Glutamatergic neuron (in vitro differentiated cells): ENCODE data around the gene SF3B2. TPM values are rescaled to one million over a fixed set of nuclear protein-coding genes. Genes with fewer than 3 reads are reported as not detected.
A peak's percentile ranks its signal among the peaks of the same experiment; 100 is the strongest.

Source experiments
- DNase-seq: peaks from one replicate; pipeline ENCODE4 v3.0.0; 2022
- H3K27ac Mint-ChIP-seq: one replicate; pipeline ENCODE4 v1.8.0; 2020; ENCODE audit warnings: mild to moderate bottlenecking, mixed read lengths, inconsistent platforms; ENCODE audit not compliant: unreplicated experiment
- H3K27me3 Mint-ChIP-seq: one replicate; pipeline ENCODE4 v1.8.0; 2020; ENCODE audit warnings: mild to moderate bottlenecking, moderate library complexity, mixed read lengths, inconsistent platforms; ENCODE audit not compliant: unreplicated experiment
- H3K36me3 Mint-ChIP-seq: one replicate; pipeline ENCODE4 v1.8.0; 2020; ENCODE audit warnings: mild to moderate bottlenecking, mixed read lengths, inconsistent platforms; ENCODE audit not compliant: unreplicated experiment
- H3K4me1 Mint-ChIP-seq: one replicate; pipeline ENCODE4 v1.8.0; 2020; ENCODE audit warnings: mild to moderate bottlenecking, low read depth, mixed read lengths, inconsistent platforms; ENCODE audit not compliant: unreplicated experiment
- H3K4me3 Mint-ChIP-seq: one replicate; pipeline ENCODE4 v1.8.0; 2020; ENCODE audit warnings: mild to moderate bottlenecking, mixed read lengths, inconsistent platforms; ENCODE audit not compliant: unreplicated experiment
- H3K9me3 Mint-ChIP-seq: one replicate; pipeline ENCODE4 v1.8.0; 2020; ENCODE audit warnings: mild to moderate bottlenecking, moderate library complexity, mixed read lengths, inconsistent platforms; ENCODE audit not compliant: unreplicated experiment
- total RNA-seq: library from RNA; stranded (reverse); fragmentation: NEBNext Ultra II Directional; extraction: Animal tissue kit (Norgen Biotek cat#: 25700); gene quantifications from one replicate; pipeline ENCODE4 v1.2.1, GENCODE V29; 2021; ENCODE audit not compliant: unreplicated experiment
- TF ChIP-seq, protein P1 (sequence below): fragments of 200-600 bp; sonication (generic); IDR thresholded peaks from one replicate; pipeline ENCODE4 v1.5.0; 2021; ENCODE audit not compliant: partially characterized antibody, unreplicated experiment

Gene SF3B2
- total RNA-seq, 1 donor from 2014 or later, result 187 TPM

DNA sequence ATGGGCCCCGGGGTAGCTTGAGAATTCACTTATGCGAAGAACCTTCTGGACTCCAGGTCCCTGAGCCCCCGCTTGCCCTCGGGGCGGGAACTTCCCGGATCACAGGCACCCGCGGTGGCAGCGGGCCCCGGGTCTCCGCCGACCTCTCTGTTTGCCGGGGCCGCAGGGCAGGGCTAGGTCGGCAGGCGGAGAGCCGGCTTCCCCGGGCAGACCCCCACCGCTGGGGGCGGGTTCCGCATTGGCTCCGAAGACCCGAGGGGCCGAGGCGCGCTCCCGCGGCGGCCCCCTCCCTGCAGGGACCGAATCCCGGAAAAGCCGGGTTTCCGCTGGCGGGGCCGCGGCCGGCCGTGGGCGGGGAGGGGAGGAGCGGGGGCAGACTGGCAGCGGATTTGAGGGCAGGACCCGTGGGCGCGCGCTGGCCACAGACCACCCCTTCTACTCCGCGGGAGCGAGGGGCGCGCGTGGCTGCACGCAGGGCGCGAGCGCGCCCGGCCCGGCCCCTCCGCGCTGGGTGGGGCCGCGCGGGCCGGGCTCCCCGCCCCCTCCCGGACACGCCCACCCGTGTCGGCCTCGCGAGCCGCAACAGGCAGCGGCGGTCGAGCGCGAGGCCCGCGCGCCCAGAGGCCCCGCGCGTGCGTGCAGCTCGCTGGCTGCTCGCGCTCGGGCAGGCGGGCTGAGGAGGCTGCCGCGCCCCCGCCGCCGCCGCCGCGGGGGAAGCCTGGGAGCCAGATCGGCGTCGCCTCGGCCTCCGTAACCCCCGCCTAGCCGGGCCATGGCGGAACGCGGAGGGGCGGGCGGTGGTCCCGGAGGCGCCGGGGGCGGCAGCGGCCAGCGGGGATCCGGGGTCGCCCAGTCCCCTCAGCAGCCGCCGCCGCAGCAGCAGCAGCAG is 17.8 kb downstream of the SF3B2 start, which contains the start of gene PACS1:
TSS of gene PACS1 (plus strand) at position 558 of the 889 bp plus-strand sequence. CDS start at position 773, 215 bp downstream.
- Mint-ChIP-seq H3K9me3 (peaks cover 12% of the 10 kb centered on the region), H3K27me3 (peaks cover 5% of the 10 kb centered on the region), H3K4me3 (peak within 1 kb of the TSS; percentile 86), H3K36me3 (peaks cover 4% of the 10 kb centered on the region), H3K4me1 (peaks cover 29% of the 10 kb centered on the region), H3K27ac (peak within 1 kb of the TSS; percentile 76)
- peak; percentile 58 for DNase-seq
- TF ChIP-seq, protein P1, sequence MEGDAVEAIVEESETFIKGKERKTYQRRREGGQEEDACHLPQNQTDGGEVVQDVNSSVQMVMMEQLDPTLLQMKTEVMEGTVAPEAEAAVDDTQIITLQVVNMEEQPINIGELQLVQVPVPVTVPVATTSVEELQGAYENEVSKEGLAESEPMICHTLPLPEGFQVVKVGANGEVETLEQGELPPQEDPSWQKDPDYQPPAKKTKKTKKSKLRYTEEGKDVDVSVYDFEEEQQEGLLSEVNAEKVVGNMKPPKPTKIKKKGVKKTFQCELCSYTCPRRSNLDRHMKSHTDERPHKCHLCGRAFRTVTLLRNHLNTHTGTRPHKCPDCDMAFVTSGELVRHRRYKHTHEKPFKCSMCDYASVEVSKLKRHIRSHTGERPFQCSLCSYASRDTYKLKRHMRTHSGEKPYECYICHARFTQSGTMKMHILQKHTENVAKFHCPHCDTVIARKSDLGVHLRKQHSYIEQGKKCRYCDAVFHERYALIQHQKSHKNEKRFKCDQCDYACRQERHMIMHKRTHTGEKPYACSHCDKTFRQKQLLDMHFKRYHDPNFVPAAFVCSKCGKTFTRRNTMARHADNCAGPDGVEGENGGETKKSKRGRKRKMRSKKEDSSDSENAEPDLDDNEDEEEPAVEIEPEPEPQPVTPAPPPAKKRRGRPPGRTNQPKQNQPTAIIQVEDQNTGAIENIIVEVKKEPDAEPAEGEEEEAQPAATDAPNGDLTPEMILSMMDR, result no peak

DNA sequence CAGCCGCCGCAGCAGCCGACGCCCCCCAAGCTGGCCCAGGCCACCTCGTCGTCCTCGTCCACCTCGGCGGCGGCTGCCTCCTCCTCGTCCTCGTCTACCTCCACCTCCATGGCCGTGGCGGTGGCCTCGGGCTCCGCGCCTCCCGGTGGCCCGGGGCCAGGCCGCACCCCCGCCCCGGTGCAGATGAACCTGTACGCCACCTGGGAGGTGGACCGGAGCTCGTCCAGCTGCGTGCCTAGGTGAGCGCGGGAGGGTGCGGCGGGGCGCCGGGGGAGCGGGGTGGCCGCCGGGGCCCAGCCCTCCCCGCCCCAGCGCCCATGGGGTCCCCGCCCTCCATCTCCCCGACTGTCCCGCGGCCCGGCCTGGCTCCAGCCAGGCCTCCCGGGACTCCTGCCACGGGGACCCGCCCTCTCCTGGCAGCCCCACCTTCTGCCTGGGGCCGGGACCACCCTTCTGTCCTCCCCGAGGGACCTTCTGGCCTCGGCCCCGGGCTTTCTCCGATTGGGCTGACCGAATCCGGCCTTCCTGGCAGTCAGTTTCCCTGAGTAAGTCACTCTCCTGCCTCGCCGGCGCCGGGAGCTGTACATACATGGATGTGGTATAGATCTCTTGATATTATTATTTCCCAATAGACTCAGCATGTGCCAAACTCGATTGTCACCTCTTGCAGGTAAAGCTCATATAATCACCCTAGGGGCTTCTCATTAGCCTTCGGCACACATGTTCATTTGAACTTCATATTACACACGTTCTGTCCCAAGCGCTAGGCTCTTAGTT is 18.6 kb downstream of the SF3B2 start:
- TF ChIP-seq, protein P1, result no peak
- Mint-ChIP-seq H3K9me3 (peaks cover 12% of the 10 kb centered on the region), H3K4me1 (peaks cover 29% of the 10 kb centered on the region), H3K36me3 (peaks cover 4% of the 10 kb centered on the region), H3K27ac (peak overlapping the region; percentile 33), H3K27me3 (peaks cover 5% of the 10 kb centered on the region), H3K4me3 (peak overlapping the region; percentile 85)
- DNase-seq, result peak; percentile 48

- peaks cover 31% of the 10 kb centered on the region for H3K4me1 Mint-ChIP-seq
- peak overlapping the region; percentile 33 for H3K27ac Mint-ChIP-seq
- peaks cover 4% of the 10 kb centered on the region for H3K36me3 Mint-ChIP-seq
- peaks cover 5% of the 10 kb centered on the region for H3K27me3 Mint-ChIP-seq
- peak overlapping the region; percentile 85 for H3K4me3 Mint-ChIP-seq
- no peak for DNase-seq
- peaks cover 12% of the 10 kb centered on the region for H3K9me3 Mint-ChIP-seq
- TF ChIP-seq, protein P1, result no peak
Measured at GRCh38 chr11:66071381-66071801, 19.2 kb downstream of the SF3B2 start.

DNA sequence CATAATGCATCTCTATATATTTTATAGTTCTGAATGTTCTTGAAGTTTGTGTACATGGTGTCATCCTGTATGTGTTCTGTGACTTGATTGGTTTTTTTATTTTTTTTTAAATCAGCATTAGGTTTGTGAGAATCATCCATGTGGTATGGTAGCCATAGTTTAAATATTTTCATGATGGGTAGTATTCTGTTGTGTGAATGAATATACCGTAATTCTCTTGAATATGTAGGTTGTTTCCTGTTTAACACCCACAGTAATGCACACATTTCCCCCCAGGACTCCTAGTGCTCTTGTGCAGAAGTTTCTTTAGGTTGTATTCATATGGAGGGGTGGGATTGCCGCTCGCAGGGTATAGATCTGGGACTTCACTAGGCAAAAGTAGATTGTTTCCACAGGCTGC is 19.9 kb downstream of the SF3B2 start:
- Mint-ChIP-seq H3K36me3 (peaks cover 4% of the 10 kb centered on the region), H3K4me1 (peaks cover 31% of the 10 kb centered on the region), H3K27ac (no peak overlapping the region), H3K27me3 (peaks cover 5% of the 10 kb centered on the region), H3K9me3 (peaks cover 12% of the 10 kb centered on the region), H3K4me3 (peak overlapping the region; percentile 85)
- DNase-seq, result no peak
- TF ChIP-seq, protein P1, result no peak
